ENCODE results near the gene TOP2A. TPM values are rescaled to one million over a fixed set of nuclear protein-coding genes. Genes with fewer than 3 reads are reported as not detected.

The TOP2A gene
- total RNA-seq, 1 experiment from 2014 or later: 237 TPM

DNA sequence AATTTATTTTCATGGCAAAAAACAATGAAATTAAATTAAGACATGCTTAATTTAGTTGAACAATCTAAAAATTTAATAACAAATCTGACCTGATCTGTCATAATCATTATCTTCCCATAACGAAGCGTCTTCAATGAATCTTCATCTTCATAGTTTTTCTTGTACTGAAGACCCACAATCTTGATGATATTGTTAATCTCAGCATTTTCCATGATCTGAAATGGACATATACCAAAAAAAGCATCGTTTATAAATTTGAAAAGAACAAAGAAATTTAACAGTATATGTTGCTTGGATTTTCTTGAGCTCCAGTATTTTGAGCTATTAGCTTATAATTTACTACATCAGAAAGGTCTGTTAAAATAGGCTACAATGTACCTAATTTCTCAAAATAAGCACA lies 10.2 kb downstream of the TOP2A start:
- TF ChIP-seq, protein P1, sequence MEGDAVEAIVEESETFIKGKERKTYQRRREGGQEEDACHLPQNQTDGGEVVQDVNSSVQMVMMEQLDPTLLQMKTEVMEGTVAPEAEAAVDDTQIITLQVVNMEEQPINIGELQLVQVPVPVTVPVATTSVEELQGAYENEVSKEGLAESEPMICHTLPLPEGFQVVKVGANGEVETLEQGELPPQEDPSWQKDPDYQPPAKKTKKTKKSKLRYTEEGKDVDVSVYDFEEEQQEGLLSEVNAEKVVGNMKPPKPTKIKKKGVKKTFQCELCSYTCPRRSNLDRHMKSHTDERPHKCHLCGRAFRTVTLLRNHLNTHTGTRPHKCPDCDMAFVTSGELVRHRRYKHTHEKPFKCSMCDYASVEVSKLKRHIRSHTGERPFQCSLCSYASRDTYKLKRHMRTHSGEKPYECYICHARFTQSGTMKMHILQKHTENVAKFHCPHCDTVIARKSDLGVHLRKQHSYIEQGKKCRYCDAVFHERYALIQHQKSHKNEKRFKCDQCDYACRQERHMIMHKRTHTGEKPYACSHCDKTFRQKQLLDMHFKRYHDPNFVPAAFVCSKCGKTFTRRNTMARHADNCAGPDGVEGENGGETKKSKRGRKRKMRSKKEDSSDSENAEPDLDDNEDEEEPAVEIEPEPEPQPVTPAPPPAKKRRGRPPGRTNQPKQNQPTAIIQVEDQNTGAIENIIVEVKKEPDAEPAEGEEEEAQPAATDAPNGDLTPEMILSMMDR (IDR thresholded peaks at IDR 0.05; ENCODE audit: insufficient read depth in 1 of 2, low read depth in 1 of 2, low read length in 1 of 2, severe bottlenecking in 1 of 2, unreplicated experiment in 1 of 2): no peak
- POLR2A ChIA-PET: no interaction called here
- Histone ChIP-seq H3K27me3 (replicated peaks; ENCODE audit: control insufficient read depth, insufficient read depth, low read length) (no peaks in the 10 kb centered on the region), H3K4me3 (ENCODE audit: low read depth, low read length) (no peak overlapping the region), H3K4me1 (no peaks in the 10 kb centered on the region), H3K9me3 (no peaks in the 10 kb centered on the region), H3K36me3 (ENCODE audit: control insufficient read depth, insufficient read depth, low read length) (peaks cover 1% of the 10 kb centered on the region)
- Mint-ChIP-seq H3K4me1 (ENCODE audit: low read depth, unreplicated experiment) (no peaks in the 10 kb centered on the region), H3K4me3 (ENCODE audit: unreplicated experiment) (no peak overlapping the region), H3K27me3 (ENCODE audit: insufficient read depth, unreplicated experiment) (no peaks in the 10 kb centered on the region), H3K36me3 (ENCODE audit: insufficient read depth, unreplicated experiment) (peaks cover 95% of the 10 kb centered on the region), H3K27ac (ENCODE audit: unreplicated experiment) (no peak overlapping the region), H3K9me3 (ENCODE audit: unreplicated experiment) (no peaks in the 10 kb centered on the region)
- intact Hi-C loops (cut with micrococcal nuclease; ENCODE audit: unreplicated experiment): no loop called here
- DNase-seq: no peak
- CTCF ChIA-PET: interaction anchor here (0.7 kb wide), 1 partner anchor 10 kb away, joined by 3 read pairs; the partner anchor contains the start of gene TOP2A
- BruUV-seq (replicated peaks): no TSS peak

DNA sequence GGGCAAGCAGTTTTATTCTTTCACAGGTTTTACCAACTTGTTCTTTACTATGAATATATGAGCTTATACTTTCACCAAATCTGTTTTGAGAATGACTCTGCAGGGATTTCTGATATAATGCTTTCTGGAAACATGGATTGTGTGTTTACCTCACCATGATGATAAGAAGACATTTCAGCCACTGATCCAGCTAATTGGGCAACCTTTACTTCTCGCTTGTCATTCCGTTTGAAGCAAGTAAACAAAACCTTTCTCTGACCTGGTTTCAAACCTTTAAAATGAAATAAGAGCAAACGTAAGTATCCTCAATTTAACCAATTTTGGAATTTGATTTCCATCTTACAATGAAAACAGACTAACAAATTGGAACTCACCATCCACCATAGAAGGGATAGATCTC lies 13.7 kb downstream of the TOP2A start:
- Histone ChIP-seq H3K36me3 (ENCODE audit: control insufficient read depth, insufficient read depth, low read length) (no peaks in the 10 kb centered on the region; the same call in none of the 2 replicates), H3K27me3 (replicated peaks; ENCODE audit: control insufficient read depth, insufficient read depth, low read length) (no peaks in the 10 kb centered on the region), H3K4me3 (ENCODE audit: low read depth, low read length) (no peak overlapping the region), H3K4me1 (no peaks in the 10 kb centered on the region), H3K9me3 (no peaks in the 10 kb centered on the region)
- H3K27me3 Mint-ChIP-seq (ENCODE audit: insufficient read depth, unreplicated experiment): no peaks in the 10 kb centered on the region
- intact Hi-C loops (cut with micrococcal nuclease; ENCODE audit: unreplicated experiment): no loop called here
- peaks cover 95% of the 10 kb centered on the region for H3K36me3 Mint-ChIP-seq (ENCODE audit: insufficient read depth, unreplicated experiment)
- TF ChIP-seq, protein P1 (IDR thresholded peaks at IDR 0.05; ENCODE audit: insufficient read depth in 1 of 2, low read depth in 1 of 2, low read length in 1 of 2, severe bottlenecking in 1 of 2, unreplicated experiment in 1 of 2): no peak
- no peaks in the 10 kb centered on the region for H3K4me1 Mint-ChIP-seq (ENCODE audit: low read depth, unreplicated experiment)
- no TSS peak for BruUV-seq (replicated peaks)
- no peak overlapping the region for H3K4me3 Mint-ChIP-seq (ENCODE audit: unreplicated experiment)
- ChIA-PET POLR2A (no interaction called here), CTCF (no interaction called here)
- no peak overlapping the region for H3K27ac Mint-ChIP-seq (ENCODE audit: unreplicated experiment)
- H3K9me3 Mint-ChIP-seq (ENCODE audit: unreplicated experiment): no peaks in the 10 kb centered on the region
- DNase-seq: no peak

DNA sequence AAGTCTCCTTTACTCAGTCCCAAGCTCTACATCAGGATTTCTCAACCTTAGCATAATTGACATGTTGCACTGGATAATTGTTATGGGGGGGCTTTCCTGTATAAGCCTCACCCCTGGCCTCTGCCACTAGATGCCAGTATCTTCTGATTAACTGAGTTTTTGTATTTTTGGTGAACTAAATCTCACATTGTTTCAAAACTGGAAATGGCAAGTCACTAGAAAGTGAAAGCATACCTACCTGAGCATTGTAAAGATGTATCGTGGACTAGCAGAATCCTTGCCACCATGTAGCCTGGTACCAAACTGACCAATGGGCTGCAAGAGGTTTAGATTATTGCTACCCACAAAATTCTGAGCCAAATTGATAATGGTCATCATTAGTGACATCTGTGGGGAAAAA lies 15.0 kb downstream of the TOP2A start:
- TF ChIP-seq, protein P1 (IDR thresholded peaks at IDR 0.05; ENCODE audit: insufficient read depth in 1 of 2, low read depth in 1 of 2, low read length in 1 of 2, severe bottlenecking in 1 of 2, unreplicated experiment in 1 of 2): no peak
- Histone ChIP-seq H3K4me3 (ENCODE audit: low read depth, low read length) (no peak overlapping the region), H3K36me3 (ENCODE audit: control insufficient read depth, insufficient read depth, low read length) (no peaks in the 10 kb centered on the region; the same call in none of the 2 replicates), H3K9me3 (no peaks in the 10 kb centered on the region), H3K4me1 (no peaks in the 10 kb centered on the region), H3K27me3 (replicated peaks; ENCODE audit: control insufficient read depth, insufficient read depth, low read length) (no peaks in the 10 kb centered on the region)
- Mint-ChIP-seq H3K36me3 (ENCODE audit: insufficient read depth, unreplicated experiment) (peaks cover 97% of the 10 kb centered on the region), H3K27me3 (ENCODE audit: insufficient read depth, unreplicated experiment) (no peaks in the 10 kb centered on the region), H3K27ac (ENCODE audit: unreplicated experiment) (no peak overlapping the region), H3K4me1 (ENCODE audit: low read depth, unreplicated experiment) (no peaks in the 10 kb centered on the region), H3K4me3 (ENCODE audit: unreplicated experiment) (no peak overlapping the region), H3K9me3 (ENCODE audit: unreplicated experiment) (no peaks in the 10 kb centered on the region)
- no peak for DNase-seq
- ChIA-PET POLR2A (no interaction called here), CTCF (no interaction called here)
- BruUV-seq (replicated peaks): no TSS peak
- intact Hi-C loops (cut with micrococcal nuclease; ENCODE audit: unreplicated experiment): no loop called here
